GM12872 (cell line): ENCODE data around the gene CAPN6.

Experiments used
- CTCF ChIP-seq: IDR thresholded peaks from 3 replicates; pipeline ENCODE4 v1.5.1; 2011; ENCODE audit warnings: low read depth, mild to moderate bottlenecking, low read length, moderate library complexity; ENCODE audit not compliant: insufficient read depth

The CAPN6 gene

GRCh38 chrX:111283446-111283845 lies 13.2 kb upstream of the CAPN6 start:
- no peak for TF ChIP-seq CTCF

- no peak for TF ChIP-seq CTCF
Measured at GRCh38 chrX:111282991-111283390, 12.7 kb upstream of the CAPN6 start.

GRCh38 chrX:111282139-111282538 lies 11.9 kb upstream of the CAPN6 start:
- TF ChIP-seq CTCF, result no peak

GRCh38 chrX:111268506-111268905 lies 1.8 kb downstream of the CAPN6 start:
- TF ChIP-seq CTCF, result no peak

- no peak for TF ChIP-seq CTCF
Measured at GRCh38 chrX:111265486-111265885, 4.8 kb downstream of the CAPN6 start.

GRCh38 chrX:111264385-111264784 lies 5.9 kb downstream of the CAPN6 start:
- TF ChIP-seq CTCF, result no peak

GRCh38 chrX:111262086-111262485 lies 8.2 kb downstream of the CAPN6 start:
- TF ChIP-seq CTCF, result no peak

- no peak for TF ChIP-seq CTCF
Measured at GRCh38 chrX:111260451-111260850, 9.8 kb downstream of the CAPN6 start.
